NCI-H524 treated with DMSO at 0.1 percent for 48 hours (cell line): ENCODE data around the gene POLR2H.

Experiments used
- DNase-seq: peaks from one replicate; lab custom pipeline; 2025; lab: John Stamatoyannopoulos, UW

POLR2H gene

DNA sequence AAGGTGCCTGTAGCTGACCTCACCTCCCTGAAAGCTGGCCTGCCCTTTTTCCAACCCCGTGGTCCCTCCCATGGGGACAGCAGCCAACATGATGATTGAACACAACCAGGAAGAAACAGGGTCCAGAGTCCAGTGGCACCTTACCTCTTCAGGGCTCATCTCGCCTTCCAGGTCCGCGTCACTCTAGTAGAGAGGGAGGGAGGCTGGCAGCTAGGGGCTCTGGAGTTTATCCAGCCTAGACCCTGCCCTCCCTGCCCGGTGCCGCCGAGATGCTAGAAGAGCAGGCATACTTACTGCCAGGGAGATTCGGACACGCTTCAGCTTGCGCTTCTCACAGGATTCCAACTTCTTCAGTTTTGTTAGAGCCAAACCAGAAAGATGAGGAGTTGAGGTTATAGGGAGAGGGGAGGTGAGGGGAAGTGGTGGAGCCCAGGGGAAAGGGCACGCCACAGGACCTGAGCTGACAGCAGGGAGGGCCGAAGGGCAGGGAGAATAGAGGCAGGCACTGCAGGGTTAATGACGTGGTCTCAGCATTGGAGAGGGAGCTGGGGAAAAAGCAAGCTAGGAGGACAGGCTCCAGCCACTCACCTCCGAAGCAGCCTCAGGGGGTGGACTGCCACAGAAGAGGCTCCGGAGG lies 9.2 kb upstream of the POLR2H start:
- no peak for DNase-seq

DNA sequence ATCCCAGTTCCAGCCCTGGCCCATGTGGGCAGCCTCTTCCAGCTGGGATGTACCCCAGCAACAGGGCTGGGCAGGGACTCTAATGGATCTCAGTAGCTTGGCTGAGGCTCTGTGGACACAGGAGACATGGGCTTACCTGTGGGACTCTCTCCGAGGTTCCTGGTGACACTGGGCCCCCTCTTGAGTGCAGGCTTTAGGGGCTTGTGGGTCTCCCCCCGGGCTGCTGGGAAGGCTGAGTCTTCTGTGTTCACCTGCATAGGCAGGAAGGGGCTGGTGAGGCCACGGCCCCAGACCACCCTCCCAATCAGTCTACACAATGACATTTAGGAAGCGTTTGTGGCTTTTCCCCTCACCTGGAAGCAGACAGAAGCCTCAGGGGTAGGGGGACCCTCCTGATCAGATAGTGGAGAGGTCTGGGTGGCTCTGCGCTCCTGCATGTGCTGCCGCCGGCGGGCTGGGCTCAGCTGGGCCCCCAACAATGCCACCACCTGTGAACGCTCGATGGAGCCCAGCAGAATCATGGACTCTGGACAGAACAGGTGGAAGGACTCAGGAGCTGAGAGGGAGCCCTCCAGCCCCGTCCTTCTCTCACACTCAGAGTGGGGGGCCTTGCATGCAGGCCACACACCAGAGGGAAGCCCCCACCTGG lies 8.5 kb upstream of the POLR2H start:
- DNase-seq, result no peak

GRCh38 chr3:184353546-184353941 lies 8.0 kb upstream of the POLR2H start:
- DNase-seq, result no peak

GRCh38 chr3:184354121-184354728 lies 7.3 kb upstream of the POLR2H start:
- DNase-seq, result no peak

GRCh38 chr3:184354754-184355153 lies 6.8 kb upstream of the POLR2H start:
- no peak for DNase-seq

DNA sequence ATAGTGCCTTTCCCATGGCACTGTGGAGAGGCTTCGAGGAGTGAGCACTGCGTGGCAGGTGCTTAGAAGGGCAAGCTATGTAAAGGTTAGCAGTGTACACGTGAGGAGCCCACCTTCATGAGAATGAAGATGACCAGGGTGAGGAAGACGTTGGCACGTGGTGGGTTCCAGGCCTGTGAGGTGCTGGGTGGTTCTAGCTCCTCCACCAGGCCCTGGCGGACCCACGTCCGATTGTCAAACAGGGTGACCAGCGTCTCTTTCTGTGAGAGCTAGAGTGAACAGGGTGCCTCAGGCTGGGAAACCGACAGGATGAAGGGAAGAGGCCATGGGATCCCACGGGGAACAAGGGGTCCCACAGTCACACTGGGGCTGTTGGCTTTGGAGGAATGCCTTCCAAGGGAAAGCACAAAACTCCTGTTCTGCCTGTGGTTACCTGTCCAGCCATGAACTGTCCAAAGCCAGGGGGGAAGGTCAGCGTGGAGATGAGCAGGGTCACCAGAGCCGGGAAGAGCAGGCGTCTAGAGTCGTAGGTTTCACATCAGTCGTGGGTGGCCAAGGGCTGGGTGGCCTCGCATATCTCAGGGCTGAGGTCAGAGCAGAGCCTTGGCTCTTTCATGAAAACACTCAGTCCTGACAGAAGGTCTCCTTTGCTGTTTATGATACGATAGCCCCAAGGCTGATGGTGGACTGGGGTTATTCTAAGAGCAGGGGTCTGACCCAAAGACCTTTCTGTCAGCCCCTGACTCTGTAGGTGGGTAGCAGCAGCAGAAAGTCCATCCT lies 6.1 kb upstream of the POLR2H start:
- no peak for DNase-seq

GRCh38 chr3:184357248-184358123 lies 4.0 kb upstream of the POLR2H start:
- no peak for DNase-seq

GRCh38 chr3:184358124-184358767 lies 3.3 kb upstream of the POLR2H start:
- DNase-seq, result no peak

DNA sequence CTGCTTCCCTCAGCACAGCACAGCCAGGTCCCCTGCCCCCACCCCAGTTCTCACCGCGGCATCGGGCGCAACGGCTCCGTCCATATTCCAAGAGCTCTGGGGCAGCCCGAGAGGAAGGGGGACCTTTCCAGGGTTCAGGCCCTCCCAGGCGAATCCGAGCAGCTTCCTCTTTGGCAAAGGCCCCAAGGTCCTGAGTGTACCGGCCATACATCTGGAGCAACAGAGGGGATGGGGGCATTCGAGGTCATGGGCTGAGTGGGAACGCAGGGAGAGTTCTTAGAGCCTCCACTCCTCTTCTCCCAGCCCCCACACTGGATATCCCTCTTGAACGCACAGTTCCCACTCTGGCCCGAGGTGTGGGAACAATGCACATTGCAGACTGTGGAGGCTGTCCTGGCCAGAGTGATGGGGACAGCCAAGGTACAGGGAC lies 2.6 kb upstream of the POLR2H start:
- no peak for DNase-seq

- DNase-seq, result no peak
Measured at GRCh38 chr3:184359610-184360009, 1.9 kb upstream of the POLR2H start.

DNA sequence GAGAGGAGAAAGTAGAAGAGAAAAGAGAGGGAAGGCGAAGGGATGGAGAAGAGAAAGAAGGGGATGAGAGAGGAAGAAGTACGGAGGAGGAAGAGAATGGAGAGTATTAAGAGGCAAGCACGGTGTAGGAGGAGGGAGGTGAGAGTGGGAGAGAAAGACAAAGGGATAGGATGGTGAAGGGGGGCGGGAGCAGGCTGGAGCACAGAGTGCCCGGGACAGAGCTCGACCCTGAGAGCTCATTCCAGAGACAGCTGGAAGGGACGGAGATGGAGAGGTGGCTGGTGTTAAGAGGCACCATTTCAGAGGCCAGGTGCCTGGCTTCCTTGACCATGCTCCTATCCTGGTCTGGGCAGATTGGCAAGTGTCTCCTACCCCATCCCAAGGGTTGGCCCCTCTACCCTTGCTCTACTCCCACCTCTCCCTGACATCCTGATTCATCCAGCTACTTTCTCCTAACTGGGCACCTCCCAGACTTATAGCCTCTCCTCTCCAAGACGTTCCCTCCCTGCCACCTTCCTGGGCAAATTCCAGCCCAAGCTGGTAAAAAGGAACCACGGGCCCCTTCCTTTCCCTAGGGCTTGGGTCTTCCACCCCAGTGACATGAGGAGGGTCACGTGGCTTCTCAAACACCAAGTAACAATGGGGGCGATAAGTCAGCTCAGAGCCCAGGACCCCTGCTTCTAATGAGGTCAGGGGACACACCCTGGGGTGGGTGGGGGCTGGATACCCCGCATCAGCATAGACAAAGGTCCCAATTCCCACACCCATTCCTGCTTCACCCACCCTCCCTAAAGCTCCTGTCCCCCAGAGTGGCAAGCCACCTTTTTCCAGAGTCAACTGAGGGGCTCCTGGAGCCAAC lies 1.2 kb upstream of the POLR2H start:
- DNase-seq, result no peak

- no peak for DNase-seq
Measured at GRCh38 chr3:184360929-184361531, 480 bp upstream of the POLR2H start.

DNA sequence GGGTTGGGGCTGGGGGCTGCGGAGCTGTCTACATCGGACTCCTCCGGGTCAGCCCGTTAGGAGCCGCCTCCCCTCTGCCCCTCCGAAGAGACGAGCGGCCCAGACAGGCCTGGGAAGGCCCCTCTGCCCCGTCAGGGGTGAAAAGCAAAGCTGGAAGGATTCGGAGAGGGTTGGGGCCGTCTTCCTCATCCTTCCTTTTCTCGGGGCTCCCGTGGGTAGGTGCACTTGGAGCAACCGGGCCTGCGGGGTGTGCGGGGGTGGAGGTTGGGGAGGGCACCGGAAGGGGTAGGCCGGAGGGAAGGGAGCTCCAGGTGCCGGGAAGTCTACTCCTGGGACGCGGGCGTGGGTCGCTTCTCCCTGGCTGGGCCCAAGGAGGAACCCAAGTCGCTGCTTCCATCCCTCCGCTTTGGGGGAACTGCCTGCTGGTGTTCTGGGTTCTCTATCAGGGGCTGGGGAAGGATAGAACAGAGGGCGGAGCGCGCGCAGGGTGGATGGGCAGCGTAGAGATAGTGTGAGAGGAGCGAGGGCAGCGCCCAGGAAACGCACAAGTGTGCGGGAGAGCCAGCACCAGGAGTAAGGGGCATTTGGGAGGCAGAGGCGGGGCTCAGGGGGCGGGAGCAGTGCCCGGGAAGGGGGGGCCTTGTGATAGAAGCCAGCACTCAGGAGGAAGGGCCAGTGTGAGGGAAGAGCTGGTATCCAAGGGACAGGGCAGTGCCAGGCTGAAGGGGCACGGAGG lies 590 bp downstream of the POLR2H start:
- DNase-seq, result no peak

DNA sequence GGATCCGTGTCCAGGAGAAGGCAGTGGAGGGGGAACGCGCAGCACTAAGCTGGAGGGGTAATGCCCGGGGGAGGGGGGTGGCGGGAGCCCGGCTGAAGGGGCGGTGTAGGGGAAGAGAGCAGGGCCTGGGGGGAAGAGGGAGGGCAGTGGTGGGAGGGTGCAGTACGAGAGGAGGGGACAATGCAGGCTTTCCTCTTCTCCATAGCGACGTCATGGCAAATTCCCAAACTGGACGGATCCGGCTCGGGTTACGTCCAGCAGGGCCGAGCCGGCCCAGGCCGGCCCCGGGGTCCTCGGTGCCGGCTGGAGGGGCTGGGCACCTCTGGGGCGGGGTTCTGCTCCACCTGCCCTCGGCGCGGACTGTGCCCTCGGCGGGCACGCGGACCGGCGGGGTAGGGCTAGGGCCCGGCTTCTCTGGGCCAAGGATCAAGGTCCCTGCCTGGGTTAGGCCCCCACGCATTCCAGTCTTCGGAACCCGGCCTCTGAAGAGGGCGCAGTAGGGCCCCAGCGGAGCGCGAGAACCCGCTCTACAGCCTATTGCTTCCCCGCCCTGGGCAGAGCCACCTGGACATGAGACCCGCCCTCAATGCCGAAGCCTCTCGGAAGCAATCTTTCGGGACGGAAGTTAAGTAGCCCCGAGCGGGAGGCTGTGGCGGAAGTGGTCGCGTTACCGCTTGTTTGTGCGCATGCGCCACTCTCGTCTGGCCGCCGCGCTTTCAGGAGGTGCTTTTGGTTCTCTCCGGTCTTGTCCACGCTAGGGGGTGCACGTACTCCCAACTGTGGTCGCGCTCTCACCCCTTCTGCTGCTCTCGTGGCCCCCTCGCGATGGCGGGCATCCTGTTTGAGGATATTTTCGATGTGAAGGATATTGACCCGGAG lies 1.4 kb downstream of the POLR2H start:
- DNase-seq, result peak; percentile 90

- DNase-seq, result no peak
Measured at GRCh38 chr3:184366619-184367289, 5.2 kb downstream of the POLR2H start.

DNA sequence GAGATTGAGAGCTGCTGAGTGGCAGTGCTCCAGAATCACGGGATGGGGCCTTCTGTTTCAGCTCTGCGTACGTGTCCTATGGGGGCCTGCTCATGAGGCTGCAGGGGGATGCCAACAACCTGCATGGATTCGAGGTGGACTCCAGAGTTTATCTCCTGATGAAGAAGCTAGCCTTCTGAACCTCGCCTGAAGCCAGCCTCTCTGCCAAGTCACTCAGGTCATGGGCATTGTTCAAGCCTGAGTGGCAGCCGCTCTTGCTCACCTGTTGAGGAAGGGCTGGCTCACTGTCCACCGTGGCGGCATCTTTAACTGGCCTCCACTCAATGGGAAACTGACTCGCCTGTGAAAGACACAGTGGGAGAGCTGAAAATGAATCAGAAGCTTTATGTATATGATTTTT lies 6.6 kb downstream of the POLR2H start:
- DNase-seq, result no peak

GRCh38 chr3:184368586-184369183 lies 7.2 kb downstream of the POLR2H start:
- DNase-seq, result no peak
